HepG2 (cell line): ENCODE results near the gene TET3. TPM values are rescaled to one million over a fixed set of nuclear protein-coding genes. Genes with fewer than 3 reads are reported as not detected.

Experiments used
- ATAC-seq: fragments of 200-7000 bp; cut with Tn5 transposase; 3 replicates; pipeline ENCODE4 v1.9.1; 2020; ENCODE audit warnings: mild to moderate bottlenecking, moderate library complexity
- BruUV-seq: library from RNA; stranded (reverse); fragments of 400-500 nt; replicated peaks from 2 replicates; lab custom pipeline; 2021; lab: Mats Ljungman, UMichigan
- CTCF ChIA-PET: fragments of 300-600 bp; formaldehyde crosslinking; extraction: SDS; loops from one replicate; lab custom pipeline; 2021; ENCODE audit warnings: low total read pairs, inconsistent platforms, low intra/inter-chr PET ratio; lab: Yijun Ruan, JAX
- POLR2A ChIA-PET: fragments of 350-600 bp; sonication (Branson Sonifier 250); formaldehyde crosslinking; loops from one replicate; lab custom pipeline; 2020; ENCODE audit warnings: antibody characterized with exemption, inconsistent platforms; lab: Yijun Ruan, JAX
- DNase-seq: peaks from one replicate; pipeline ENCODE4 v3.0.0-alpha.2; 2015; ENCODE audit warnings: low spot score
- FAIRE-seq: peaks from 3 replicates; lab custom pipeline; 2011; peaks lifted over from hg19 to GRCh38; lab: Jason Lieb, UNC
- H2AFZ ChIP-seq: one replicate; pipeline ENCODE4 v1.6.1; 2011; ENCODE audit warnings: low read length, inconsistent platforms
- H3K27ac ChIP-seq: fragments of 300-600 bp; 3 replicates; pipeline ENCODE4 v1.8.0; 2011; ENCODE audit warnings: mixed run types, mild to moderate bottlenecking, mixed read lengths, low read length, inconsistent platforms; ENCODE audit not compliant: insufficient read depth; ENCODE audit errors: extremely low read length
- H3K27me3 ChIP-seq, 2 experiments: fragments of 200-600 bp in 1 of 2; 2 replicates in 1 of 2; 3 replicates in 1 of 2; pipeline versions ENCODE4 v1.6.0 to v1.8.0; 2011; ENCODE audit warnings: low read length in 2 of 2, mild to moderate bottlenecking in 2 of 2, moderate library complexity in 2 of 2, inconsistent platforms in 1 of 2; ENCODE audit not compliant: insufficient read depth in 2 of 2, control insufficient read depth in 1 of 2
- H3K36me3 ChIP-seq, 2 experiments: fragments of 200-600 bp in 1 of 2; replicated peaks in 1 of 2; 2 replicates in 1 of 2; 3 replicates in 1 of 2; pipeline versions ENCODE4 v1.5.1 to v1.8.0; 2011; ENCODE audit warnings: low read length in 2 of 2, inconsistent platforms in 1 of 2; ENCODE audit not compliant: insufficient read depth in 2 of 2, control insufficient read depth in 1 of 2
- H3K4me1 ChIP-seq: 2 replicates; pipeline ENCODE4 v1.5.1; 2012; ENCODE audit warnings: low read length, inconsistent platforms; ENCODE audit not compliant: insufficient read depth
- H3K4me2 ChIP-seq: 2 replicates; pipeline ENCODE4 v1.6.0; 2011; ENCODE audit warnings: low read depth, low read length, inconsistent platforms
- H3K4me3 ChIP-seq, 3 experiments: fragments of 200-600 bp in 1 of 3; sonication (generic), shearing (Covaris generic) in 1 of 3; replicated peaks in 1 of 3; 2 replicates each; pipeline ENCODE4 v1.5.1; 2011 to 2016; ENCODE audit warnings: low read length in 3 of 3, inconsistent platforms in 2 of 3, low read depth in 2 of 3, mild to moderate bottlenecking in 2 of 3, control low read depth in 1 of 3, mixed read lengths in 1 of 3; ENCODE audit not compliant: insufficient read depth in 1 of 3
- H3K79me2 ChIP-seq: one replicate; pipeline ENCODE4 v1.6.1; 2011; ENCODE audit warnings: low read length, inconsistent platforms; ENCODE audit not compliant: insufficient read depth
- H3K9ac ChIP-seq: 2 replicates; pipeline ENCODE4 v1.6.0; 2011; ENCODE audit warnings: mild to moderate bottlenecking, low read depth, low read length, inconsistent platforms; ENCODE audit not compliant: insufficient read depth
- H3K9me3 ChIP-seq: 2 replicates; pipeline ENCODE4 v1.5.1; 2012; ENCODE audit warnings: mild to moderate bottlenecking, low read length
- H4K20me1 ChIP-seq: 2 replicates; pipeline ENCODE4 v1.6.0; 2011; ENCODE audit warnings: inconsistent platforms, mild to moderate bottlenecking, low read length, moderate library complexity; ENCODE audit not compliant: insufficient read depth
- CHCHD3 ChIP-seq: sonication (generic); formaldehyde crosslinking; IDR thresholded peaks from 2 replicates; pipeline ENCODE4 v1.8.0; 2022; ENCODE audit warnings: mild to moderate bottlenecking, missing genetic modification reagents, moderate library complexity
- HNF4G ChIP-seq, 2 experiments: sonication (generic) in 1 of 2; formaldehyde crosslinking in 1 of 2; IDR thresholded peaks; 2 replicates each; pipeline versions ENCODE4 v1.4.0 to v1.6.1; 2011 to 2020; ENCODE audit warnings: borderline replicate concordance in 2 of 2, low read depth in 2 of 2, mild to moderate bottlenecking in 2 of 2, low read length in 1 of 2, missing genetic modification reagents in 1 of 2, moderate library complexity in 1 of 2
- NBN ChIP-seq: fragments of 450-650 bp; conservative IDR thresholded peaks from 2 replicates; pipeline ENCODE4 v1.6.1; 2017
- YY1 ChIP-seq: IDR thresholded peaks from 2 replicates; pipeline ENCODE4 v1.6.1; 2011; ENCODE audit warnings: low read length, low read depth, moderate library complexity, mild to moderate bottlenecking; ENCODE audit not compliant: insufficient read depth, insufficient replicate concordance
- ZFP90 ChIP-seq: sonication (generic); formaldehyde crosslinking; IDR thresholded peaks from 2 replicates; pipeline ENCODE4 v1.8.0; 2022; ENCODE audit warnings: missing genetic modification reagents, mild to moderate bottlenecking, inconsistent platforms, borderline replicate concordance
- ZNF224 ChIP-seq: sonication (generic); formaldehyde crosslinking; IDR thresholded peaks from 2 replicates; pipeline ENCODE4 v1.5.0; 2020; ENCODE audit warnings: mild to moderate bottlenecking, missing genetic modification reagents
- ZNF33A ChIP-seq: sonication (generic); formaldehyde crosslinking; IDR thresholded peaks from 2 replicates; pipeline ENCODE4 v1.5.1; 2020; ENCODE audit warnings: missing genetic modification reagents, mild to moderate bottlenecking, moderate library complexity, borderline replicate concordance
- ZNF569 ChIP-seq: sonication (generic); formaldehyde crosslinking; IDR thresholded peaks from 2 replicates; pipeline ENCODE4 v1.5.0; 2020; ENCODE audit warnings: mild to moderate bottlenecking, missing genetic modification reagents, moderate library complexity, borderline replicate concordance
- WGBS: methylation state at CpG from one replicate; pipeline ENCODE4 v1.1.6; 2017; ENCODE audit warnings: low lambda C conversion rate; 5-methylcytosine and 5-hydroxymethylcytosine counted together
- in situ Hi-C: cut with HindIII; loops from 2 replicates; pipeline ENCODE4 v1.10.0; 2017; ENCODE audit warnings: low pct_unique_long_range_greater_than_20kb; ENCODE audit not compliant: extremely low pct_ligation_motif_present
- intact Hi-C: fragments of 100-400 bp; cut with micrococcal nuclease; formaldehyde crosslinking; loops from one replicate; pipeline ENCODE4 v1.10.0; 2022; ENCODE audit not compliant: unreplicated experiment
- polyA plus RNA-seq, 8 experiments: library from polyadenylated mRNA; depleted of rRNA in 3 of 8; stranded (reverse) in 7 of 8; unstranded in 1 of 8; fragments of >200 nt; fragmentation: Illumina TruSeq in 4 of 8; extraction: Trizol in 4 of 8; gene quantifications; 2 replicates each; pipeline versions ENCODE4 v1.2.1 to v1.2.3, GENCODE V29; 2011 to 2016; ENCODE audit warnings: low read depth in 4 of 8, missing spikeins in 1 of 8, mixed read lengths in 1 of 8; ENCODE audit not compliant: insufficient read depth in 1 of 8
- total RNA-seq, 5 experiments: library from RNA; depleted of rRNA; stranded (reverse); fragments of >200 nt; fragmentation: Illumina TruSeq; extraction: Trizol; gene quantifications; 2 replicates each; pipeline ENCODE4 v1.2.3, GENCODE V29; 2016; ENCODE audit warnings: low read depth in 1 of 5
- TF ChIP-seq, protein P1 (sequence below): sonication (generic); formaldehyde crosslinking; IDR thresholded peaks from 2 replicates; pipeline ENCODE4 v1.5.1; 2020; ENCODE audit warnings: mild to moderate bottlenecking, missing genetic modification reagents, borderline replicate concordance
- TF ChIP-seq, protein P2 (sequence below): sonication (generic); formaldehyde crosslinking; IDR thresholded peaks from 2 replicates; pipeline ENCODE4 v1.4.0; 2020; ENCODE audit warnings: mild to moderate bottlenecking, missing genetic modification reagents

Gene TET3
- total and polyA plus RNA-seq, 2 of the 13 experiments (the other 11 are each of a cell fraction or from before 2014, with no cell fraction given): 4.3 to 6.8 TPM

DNA sequence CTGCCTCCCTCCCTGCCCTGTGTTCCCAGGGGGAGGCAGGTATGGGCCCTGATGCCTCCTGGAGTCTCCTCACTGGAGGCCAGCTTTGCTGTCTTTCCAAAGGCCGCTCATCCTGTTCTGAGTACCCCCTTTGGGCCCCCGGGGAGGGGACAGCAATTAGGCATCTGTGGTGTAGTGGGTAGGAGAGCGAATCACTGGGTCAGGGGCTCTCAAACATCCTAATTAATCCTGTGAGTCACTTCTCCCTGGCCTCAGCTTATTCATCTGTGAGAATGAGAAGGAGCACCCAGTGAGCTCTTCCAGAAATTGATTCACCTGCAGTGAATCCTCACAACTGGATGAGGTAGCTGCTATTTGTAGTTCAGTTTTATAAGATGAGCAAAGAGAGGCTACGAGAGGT is 16.4 kb downstream of the TET3 start:
- DNase-seq (no peak), ATAC-seq (no peak), FAIRE-seq (no peak)
- intact Hi-C loops (no loop called here), in situ Hi-C loops (no loop called here)
- H3K4me3 ChIP-seq: no peak overlapping the region
- H3K36me3 ChIP-seq: peaks cover 10 to 49% of the 10 kb centered on the region in 2 experiments
- peaks cover 24% of the 10 kb centered on the region; the same call in 1 of the 2 replicates for H4K20me1 ChIP-seq
- no peak overlapping the region for H3K9ac ChIP-seq
- peaks cover 28% of the 10 kb centered on the region for H3K4me1 ChIP-seq
- H3K27ac ChIP-seq: no peak overlapping the region
- peaks cover 44% of the 10 kb centered on the region for H3K79me2 ChIP-seq
- no peaks in the 10 kb centered on the region for H3K27me3 ChIP-seq
- ChIA-PET CTCF (no interaction called here), POLR2A (interaction anchor here (2.3 kb wide), 1 partner anchor 13 kb away, joined by 12 read pairs; no protein-coding TSS in a partner anchor)
- 83% methylated on average over 4 of the region's 4 CpGs for WGBS
- H2AFZ ChIP-seq: no peak overlapping the region
- H3K9me3 ChIP-seq: no peaks in the 10 kb centered on the region
- no peak overlapping the region for H3K4me2 ChIP-seq
- no TSS peak for BruUV-seq
- TF ChIP-seq CHCHD3 (CRISPR knock-in tag) (no peak), ZNF224 (CRISPR knock-in tag) (no peak), NBN (no peak), YY1 (no peak), HNF4G (IDR thresholded peaks at IDR 0.05; ENCODE audit: borderline replicate concordance, low read depth, low read length) (no peak), HNF4G (CRISPR knock-in tag; IDR thresholded peaks at IDR 0.05; ENCODE audit: borderline replicate concordance, low read depth) (no peak), ZNF33A (CRISPR knock-in tag) (no peak), ZFP90 (CRISPR knock-in tag) (no peak), ZNF569 (CRISPR knock-in tag) (no peak)
- TF ChIP-seq, protein P1, sequence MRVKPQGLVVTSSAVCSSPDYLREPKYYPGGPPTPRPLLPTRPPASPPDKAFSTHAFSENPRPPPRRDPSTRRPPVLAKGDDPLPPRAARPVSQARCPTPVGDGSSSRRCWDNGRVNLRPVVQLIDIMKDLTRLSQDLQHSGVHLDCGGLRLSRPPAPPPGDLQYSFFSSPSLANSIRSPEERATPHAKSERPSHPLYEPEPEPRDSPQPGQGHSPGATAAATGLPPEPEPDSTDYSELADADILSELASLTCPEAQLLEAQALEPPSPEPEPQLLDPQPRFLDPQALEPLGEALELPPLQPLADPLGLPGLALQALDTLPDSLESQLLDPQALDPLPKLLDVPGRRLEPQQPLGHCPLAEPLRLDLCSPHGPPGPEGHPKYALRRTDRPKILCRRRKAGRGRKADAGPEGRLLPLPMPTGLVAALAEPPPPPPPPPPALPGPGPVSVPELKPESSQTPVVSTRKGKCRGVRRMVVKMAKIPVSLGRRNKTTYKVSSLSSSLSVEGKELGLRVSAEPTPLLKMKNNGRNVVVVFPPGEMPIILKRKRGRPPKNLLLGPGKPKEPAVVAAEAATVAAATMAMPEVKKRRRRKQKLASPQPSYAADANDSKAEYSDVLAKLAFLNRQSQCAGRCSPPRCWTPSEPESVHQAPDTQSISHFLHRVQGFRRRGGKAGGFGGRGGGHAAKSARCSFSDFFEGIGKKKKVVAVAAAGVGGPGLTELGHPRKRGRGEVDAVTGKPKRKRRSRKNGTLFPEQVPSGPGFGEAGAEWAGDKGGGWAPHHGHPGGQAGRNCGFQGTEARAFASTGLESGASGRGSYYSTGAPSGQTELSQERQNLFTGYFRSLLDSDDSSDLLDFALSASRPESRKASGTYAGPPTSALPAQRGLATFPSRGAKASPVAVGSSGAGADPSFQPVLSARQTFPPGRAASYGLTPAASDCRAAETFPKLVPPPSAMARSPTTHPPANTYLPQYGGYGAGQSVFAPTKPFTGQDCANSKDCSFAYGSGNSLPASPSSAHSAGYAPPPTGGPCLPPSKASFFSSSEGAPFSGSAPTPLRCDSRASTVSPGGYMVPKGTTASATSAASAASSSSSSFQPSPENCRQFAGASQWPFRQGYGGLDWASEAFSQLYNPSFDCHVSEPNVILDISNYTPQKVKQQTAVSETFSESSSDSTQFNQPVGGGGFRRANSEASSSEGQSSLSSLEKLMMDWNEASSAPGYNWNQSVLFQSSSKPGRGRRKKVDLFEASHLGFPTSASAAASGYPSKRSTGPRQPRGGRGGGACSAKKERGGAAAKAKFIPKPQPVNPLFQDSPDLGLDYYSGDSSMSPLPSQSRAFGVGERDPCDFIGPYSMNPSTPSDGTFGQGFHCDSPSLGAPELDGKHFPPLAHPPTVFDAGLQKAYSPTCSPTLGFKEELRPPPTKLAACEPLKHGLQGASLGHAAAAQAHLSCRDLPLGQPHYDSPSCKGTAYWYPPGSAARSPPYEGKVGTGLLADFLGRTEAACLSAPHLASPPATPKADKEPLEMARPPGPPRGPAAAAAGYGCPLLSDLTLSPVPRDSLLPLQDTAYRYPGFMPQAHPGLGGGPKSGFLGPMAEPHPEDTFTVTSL (CRISPR knock-in tag): no peak
- TF ChIP-seq, protein P2, sequence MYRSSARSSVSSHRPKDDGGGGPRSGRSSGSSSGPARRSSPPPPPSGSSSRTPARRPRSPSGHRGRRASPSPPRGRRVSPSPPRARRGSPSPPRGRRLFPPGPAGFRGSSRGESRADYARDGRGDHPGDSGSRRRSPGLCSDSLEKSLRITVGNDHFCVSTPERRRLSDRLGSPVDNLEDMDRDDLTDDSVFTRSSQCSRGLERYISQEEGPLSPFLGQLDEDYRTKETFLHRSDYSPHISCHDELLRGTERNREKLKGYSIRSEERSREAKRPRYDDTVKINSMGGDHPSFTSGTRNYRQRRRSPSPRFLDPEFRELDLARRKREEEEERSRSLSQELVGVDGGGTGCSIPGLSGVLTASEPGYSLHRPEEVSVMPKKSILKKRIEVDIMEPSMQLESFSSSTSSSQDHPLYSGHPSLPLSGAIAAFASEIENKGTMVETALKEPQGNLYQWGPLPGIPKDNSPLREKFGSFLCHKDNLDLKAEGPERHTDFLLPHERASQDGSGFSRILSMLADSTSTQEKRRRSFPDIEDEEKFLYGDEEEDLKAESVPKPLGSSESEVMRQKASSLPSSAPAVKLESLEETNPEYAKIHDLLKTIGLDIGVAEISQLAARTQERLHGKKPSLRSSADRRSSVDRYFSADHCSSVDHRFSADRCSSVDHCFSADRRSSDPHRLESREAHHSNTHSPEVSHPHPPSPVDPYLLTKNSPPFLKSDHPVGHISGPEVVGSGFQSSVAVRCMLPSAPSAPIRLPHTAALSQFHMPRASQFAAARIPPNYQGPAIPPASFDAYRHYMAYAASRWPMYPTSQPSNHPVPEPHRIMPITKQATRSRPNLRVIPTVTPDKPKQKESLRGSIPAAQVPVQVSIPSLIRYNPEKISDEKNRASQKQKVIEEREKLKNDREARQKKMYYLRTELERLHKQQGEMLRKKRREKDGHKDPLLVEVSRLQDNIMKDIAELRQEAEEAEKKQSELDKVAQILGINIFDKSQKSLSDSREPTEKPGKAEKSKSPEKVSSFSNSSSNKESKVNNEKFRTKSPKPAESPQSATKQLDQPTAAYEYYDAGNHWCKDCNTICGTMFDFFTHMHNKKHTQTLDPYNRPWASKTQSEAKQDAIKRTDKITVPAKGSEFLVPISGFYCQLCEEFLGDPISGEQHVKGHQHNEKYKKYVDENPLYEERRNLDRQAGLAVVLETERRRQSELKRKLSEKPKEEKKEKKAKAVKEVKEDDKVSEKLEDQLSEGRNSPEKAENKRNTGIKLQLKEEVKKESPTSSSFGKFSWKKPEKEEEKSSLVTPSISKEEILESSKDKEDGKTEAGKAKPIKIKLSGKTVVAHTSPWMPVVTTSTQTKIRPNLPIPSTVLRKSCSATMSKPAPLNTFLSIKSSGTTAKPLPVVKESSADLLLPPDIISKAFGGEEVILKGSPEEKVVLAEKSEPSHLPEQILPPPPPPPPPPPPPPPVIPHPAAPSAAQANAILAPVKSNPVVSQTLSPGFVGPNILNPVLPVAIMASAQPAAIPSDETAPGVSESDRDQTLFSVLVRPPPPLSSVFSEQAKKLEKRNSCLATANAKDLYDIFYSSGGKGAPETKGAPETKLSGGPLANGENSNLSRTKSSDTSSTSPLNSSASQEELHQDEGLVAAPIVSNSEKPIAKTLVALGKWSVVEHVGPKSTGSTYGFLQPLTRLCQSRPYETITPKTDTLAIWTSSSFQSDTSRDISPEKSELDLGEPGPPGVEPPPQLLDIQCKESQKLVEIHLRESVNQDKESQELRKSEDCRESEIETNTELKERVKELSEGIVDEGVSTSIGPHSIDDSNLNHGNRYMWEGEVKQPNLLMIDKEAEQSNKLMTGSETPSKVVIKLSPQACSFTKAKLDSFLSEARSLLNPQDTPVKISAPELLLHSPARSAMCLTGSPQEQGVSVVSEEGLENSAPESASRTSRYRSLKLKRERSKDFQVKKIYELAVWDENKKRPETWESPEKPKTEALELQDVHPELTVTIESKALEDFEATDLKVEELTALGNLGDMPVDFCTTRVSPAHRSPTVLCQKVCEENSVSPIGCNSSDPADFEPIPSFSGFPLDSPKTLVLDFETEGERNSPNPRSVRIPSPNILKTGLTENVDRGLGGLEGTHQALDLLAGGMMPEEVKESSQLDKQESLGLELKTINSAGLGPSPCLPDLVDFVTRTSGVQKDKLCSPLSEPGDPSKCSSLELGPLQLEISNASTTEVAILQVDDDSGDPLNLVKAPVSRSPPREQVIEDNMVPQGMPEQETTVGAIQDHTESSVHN (CRISPR knock-in tag): no peak
